ENCODE data around the gene SLC5A6. TPM values are rescaled to one million over a fixed set of nuclear protein-coding genes. Genes with fewer than 3 reads are reported as not detected.

Gene SLC5A6
- total and polyA plus RNA-seq, 2 of the 8 experiments (the other 6 are each of a cell fraction or from before 2014, with no cell fraction given) = 118 to 183 TPM

DNA sequence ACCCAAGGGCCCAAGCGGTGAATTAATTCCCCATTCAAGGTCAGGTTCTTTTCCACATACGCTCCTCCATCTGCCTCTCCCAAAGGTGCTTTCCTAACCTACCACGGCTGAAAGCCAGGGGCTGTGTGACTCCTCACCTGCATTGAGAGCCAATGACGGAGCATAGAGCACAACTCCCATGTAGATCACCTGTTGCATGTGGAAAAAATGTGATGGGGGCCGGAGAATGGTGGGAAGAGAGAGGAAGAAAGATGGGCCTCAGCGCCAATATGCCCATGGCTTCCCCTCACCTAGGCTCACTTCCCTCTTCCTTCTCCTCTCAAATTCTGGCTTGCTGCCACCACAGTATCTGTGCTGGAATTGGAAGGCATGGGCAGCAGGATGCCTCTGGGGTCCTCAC lies 5.7 kb downstream of the SLC5A6 start (continued):
- TF ChIP-seq, protein P1, sequence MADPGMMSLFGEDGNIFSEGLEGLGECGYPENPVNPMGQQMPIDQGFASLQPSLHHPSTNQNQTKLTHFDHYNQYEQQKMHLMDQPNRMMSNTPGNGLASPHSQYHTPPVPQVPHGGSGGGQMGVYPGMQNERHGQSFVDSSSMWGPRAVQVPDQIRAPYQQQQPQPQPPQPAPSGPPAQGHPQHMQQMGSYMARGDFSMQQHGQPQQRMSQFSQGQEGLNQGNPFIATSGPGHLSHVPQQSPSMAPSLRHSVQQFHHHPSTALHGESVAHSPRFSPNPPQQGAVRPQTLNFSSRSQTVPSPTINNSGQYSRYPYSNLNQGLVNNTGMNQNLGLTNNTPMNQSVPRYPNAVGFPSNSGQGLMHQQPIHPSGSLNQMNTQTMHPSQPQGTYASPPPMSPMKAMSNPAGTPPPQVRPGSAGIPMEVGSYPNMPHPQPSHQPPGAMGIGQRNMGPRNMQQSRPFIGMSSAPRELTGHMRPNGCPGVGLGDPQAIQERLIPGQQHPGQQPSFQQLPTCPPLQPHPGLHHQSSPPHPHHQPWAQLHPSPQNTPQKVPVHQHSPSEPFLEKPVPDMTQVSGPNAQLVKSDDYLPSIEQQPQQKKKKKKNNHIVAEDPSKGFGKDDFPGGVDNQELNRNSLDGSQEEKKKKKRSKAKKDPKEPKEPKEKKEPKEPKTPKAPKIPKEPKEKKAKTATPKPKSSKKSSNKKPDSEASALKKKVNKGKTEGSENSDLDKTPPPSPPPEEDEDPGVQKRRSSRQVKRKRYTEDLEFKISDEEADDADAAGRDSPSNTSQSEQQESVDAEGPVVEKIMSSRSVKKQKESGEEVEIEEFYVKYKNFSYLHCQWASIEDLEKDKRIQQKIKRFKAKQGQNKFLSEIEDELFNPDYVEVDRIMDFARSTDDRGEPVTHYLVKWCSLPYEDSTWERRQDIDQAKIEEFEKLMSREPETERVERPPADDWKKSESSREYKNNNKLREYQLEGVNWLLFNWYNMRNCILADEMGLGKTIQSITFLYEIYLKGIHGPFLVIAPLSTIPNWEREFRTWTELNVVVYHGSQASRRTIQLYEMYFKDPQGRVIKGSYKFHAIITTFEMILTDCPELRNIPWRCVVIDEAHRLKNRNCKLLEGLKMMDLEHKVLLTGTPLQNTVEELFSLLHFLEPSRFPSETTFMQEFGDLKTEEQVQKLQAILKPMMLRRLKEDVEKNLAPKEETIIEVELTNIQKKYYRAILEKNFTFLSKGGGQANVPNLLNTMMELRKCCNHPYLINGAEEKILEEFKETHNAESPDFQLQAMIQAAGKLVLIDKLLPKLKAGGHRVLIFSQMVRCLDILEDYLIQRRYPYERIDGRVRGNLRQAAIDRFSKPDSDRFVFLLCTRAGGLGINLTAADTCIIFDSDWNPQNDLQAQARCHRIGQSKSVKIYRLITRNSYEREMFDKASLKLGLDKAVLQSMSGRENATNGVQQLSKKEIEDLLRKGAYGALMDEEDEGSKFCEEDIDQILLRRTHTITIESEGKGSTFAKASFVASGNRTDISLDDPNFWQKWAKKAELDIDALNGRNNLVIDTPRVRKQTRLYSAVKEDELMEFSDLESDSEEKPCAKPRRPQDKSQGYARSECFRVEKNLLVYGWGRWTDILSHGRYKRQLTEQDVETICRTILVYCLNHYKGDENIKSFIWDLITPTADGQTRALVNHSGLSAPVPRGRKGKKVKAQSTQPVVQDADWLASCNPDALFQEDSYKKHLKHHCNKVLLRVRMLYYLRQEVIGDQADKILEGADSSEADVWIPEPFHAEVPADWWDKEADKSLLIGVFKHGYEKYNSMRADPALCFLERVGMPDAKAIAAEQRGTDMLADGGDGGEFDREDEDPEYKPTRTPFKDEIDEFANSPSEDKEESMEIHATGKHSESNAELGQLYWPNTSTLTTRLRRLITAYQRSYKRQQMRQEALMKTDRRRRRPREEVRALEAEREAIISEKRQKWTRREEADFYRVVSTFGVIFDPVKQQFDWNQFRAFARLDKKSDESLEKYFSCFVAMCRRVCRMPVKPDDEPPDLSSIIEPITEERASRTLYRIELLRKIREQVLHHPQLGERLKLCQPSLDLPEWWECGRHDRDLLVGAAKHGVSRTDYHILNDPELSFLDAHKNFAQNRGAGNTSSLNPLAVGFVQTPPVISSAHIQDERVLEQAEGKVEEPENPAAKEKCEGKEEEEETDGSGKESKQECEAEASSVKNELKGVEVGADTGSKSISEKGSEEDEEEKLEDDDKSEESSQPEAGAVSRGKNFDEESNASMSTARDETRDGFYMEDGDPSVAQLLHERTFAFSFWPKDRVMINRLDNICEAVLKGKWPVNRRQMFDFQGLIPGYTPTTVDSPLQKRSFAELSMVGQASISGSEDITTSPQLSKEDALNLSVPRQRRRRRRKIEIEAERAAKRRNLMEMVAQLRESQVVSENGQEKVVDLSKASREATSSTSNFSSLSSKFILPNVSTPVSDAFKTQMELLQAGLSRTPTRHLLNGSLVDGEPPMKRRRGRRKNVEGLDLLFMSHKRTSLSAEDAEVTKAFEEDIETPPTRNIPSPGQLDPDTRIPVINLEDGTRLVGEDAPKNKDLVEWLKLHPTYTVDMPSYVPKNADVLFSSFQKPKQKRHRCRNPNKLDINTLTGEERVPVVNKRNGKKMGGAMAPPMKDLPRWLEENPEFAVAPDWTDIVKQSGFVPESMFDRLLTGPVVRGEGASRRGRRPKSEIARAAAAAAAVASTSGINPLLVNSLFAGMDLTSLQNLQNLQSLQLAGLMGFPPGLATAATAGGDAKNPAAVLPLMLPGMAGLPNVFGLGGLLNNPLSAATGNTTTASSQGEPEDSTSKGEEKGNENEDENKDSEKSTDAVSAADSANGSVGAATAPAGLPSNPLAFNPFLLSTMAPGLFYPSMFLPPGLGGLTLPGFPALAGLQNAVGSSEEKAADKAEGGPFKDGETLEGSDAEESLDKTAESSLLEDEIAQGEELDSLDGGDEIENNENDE (IDR thresholded peaks at IDR 0.05; ENCODE audit: insufficient replicate concordance, low read length) = no peak
- no peak for TF ChIP-seq HDAC6 (IDR thresholded peaks at IDR 0.05; ENCODE audit: low read depth, low read length)
- TF ChIP-seq TBP (IDR thresholded peaks at IDR 0.05; ENCODE audit: low read depth, low read length) = no peak
- TF ChIP-seq, protein P2, sequence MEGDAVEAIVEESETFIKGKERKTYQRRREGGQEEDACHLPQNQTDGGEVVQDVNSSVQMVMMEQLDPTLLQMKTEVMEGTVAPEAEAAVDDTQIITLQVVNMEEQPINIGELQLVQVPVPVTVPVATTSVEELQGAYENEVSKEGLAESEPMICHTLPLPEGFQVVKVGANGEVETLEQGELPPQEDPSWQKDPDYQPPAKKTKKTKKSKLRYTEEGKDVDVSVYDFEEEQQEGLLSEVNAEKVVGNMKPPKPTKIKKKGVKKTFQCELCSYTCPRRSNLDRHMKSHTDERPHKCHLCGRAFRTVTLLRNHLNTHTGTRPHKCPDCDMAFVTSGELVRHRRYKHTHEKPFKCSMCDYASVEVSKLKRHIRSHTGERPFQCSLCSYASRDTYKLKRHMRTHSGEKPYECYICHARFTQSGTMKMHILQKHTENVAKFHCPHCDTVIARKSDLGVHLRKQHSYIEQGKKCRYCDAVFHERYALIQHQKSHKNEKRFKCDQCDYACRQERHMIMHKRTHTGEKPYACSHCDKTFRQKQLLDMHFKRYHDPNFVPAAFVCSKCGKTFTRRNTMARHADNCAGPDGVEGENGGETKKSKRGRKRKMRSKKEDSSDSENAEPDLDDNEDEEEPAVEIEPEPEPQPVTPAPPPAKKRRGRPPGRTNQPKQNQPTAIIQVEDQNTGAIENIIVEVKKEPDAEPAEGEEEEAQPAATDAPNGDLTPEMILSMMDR (IDR thresholded peaks at IDR 0.05; ENCODE audit: control extremely low read depth in 1 of 3, insufficient read depth in 1 of 3, low read depth in 1 of 3, low read length in 3 of 3) = no peak
- TF ChIP-seq KDM5A (IDR thresholded peaks at IDR 0.05; ENCODE audit: low read length) = no peak
- no peak for TF ChIP-seq PHF8 (conservative IDR thresholded peaks at IDR 0.05; ENCODE audit: low read depth, low read length)
- TF ChIP-seq EGR1 (IDR thresholded peaks at IDR 0.05; ENCODE audit: borderline replicate concordance, low read depth, low read length) = no peak
- TF ChIP-seq RNF2 (IDR thresholded peaks at IDR 0.05; ENCODE audit: borderline replicate concordance, low read depth, low read length, missing control alignments, poor library complexity, severe bottlenecking) = no peak
- TF ChIP-seq TCF12 (IDR thresholded peaks at IDR 0.05; ENCODE audit: low read depth, low read length) = no peak
